HFF-Myc (cell line): ENCODE data around the gene ATR.

Experiments
- DNase-seq: peaks from one replicate; pipeline ENCODE4 v3.0.0-alpha.2; 2011; ENCODE audit warnings: low read depth; ENCODE audit errors: extremely low read depth
- H3K4me3 ChIP-seq: replicated peaks from 2 replicates; pipeline ENCODE4 v1.5.1; 2011; ENCODE audit warnings: low read depth, mild to moderate bottlenecking, control low read depth, low read length
- CTCF ChIP-seq: IDR thresholded peaks from 2 replicates; pipeline ENCODE4 v1.5.1; 2012; ENCODE audit warnings: mild to moderate bottlenecking, low read depth, low read length, control low read depth; ENCODE audit errors: missing control alignments

Gene ATR

GRCh38 chr3:142530296-142530695 lies 48.2 kb downstream of the ATR start:
- TF ChIP-seq CTCF: no peak
- H3K4me3 ChIP-seq: no peak overlapping the region
- DNase-seq: no peak

- no peak for TF ChIP-seq CTCF
Measured at GRCh38 chr3:142523921-142524566, 54.5 kb downstream of the ATR start.

GRCh38 chr3:142509079-142509478 lies 69.5 kb downstream of the ATR start:
- no peak for TF ChIP-seq CTCF
- H3K4me3 ChIP-seq: no peak overlapping the region
- no peak for DNase-seq

More at GRCh38 chr3:142523921-142524566, 54.5 kb downstream of the ATR start:
- no peak for DNase-seq
- H3K4me3 ChIP-seq: no peak overlapping the region

GRCh38 chr3:142507241-142507640 lies 71.3 kb downstream of the ATR start:
- H3K4me3 ChIP-seq: no peak overlapping the region
- no peak for DNase-seq
- TF ChIP-seq CTCF: no peak

- H3K4me3 ChIP-seq: no peak overlapping the region
- no peak for TF ChIP-seq CTCF
- DNase-seq: no peak
Measured at GRCh38 chr3:142502187-142502985, 76.1 kb downstream of the ATR start.

GRCh38 chr3:142501004-142501926 lies 77.3 kb downstream of the ATR start:
- H3K4me3 ChIP-seq: no peak overlapping the region
- no peak for TF ChIP-seq CTCF
- peak; percentile 61 for DNase-seq
